Gastroesophageal sphincter (tissue), 3 donors: ENCODE results near the gene MSL3B.

ENCODE experiments used
- CTCF ChIP-seq, 4 experiments: fragments of 200-600 bp in 2 of 4; fragments of 450-650 bp in 2 of 4; sonication (generic) in 1 of 4; IDR thresholded peaks; one replicate each; pipeline ENCODE4 v1.5.1; 2017 to 2019; ENCODE audit warnings: antibody characterized with exemption in 4 of 4, mild to moderate bottlenecking in 2 of 4, moderate library complexity in 2 of 4
- POLR2A ChIP-seq, 2 donors: fragments of 450-650 bp; IDR thresholded peaks; one replicate each; pipeline ENCODE4 v1.6.1; 2017; ENCODE audit warnings: antibody characterized with exemption in 2 of 2, mild to moderate bottlenecking in 2 of 2, moderate library complexity in 1 of 2
- POLR2AphosphoS5 ChIP-seq: sonication (generic); formaldehyde crosslinking; IDR thresholded peaks from one replicate; pipeline ENCODE4 v1.6.1; 2017; ENCODE audit warnings: antibody characterized with exemption

GRCh38 chr2:233853353-233853752, 14.8 kb downstream of the MSL3B start:
- TF ChIP-seq POLR2A (IDR thresholded peaks at IDR 0.05), result no peak
- TF ChIP-seq CTCF (IDR thresholded peaks at IDR 0.05), result no peak
- TF ChIP-seq POLR2AphosphoS5, result no peak
